GM21447 (cell line): Measurements from ENCODE around the gene GRWD1.
"Not testable (repeated sequence)": the region's sequence is repeated elsewhere in the genome, so short reads cannot be mapped to it uniquely, and the experiment has no call there.

ENCODE experiments used
- ATAC-seq: cut with Tn5 transposase; IDR thresholded peaks from one replicate; pipeline ENCODE4 v1.9.1; 2021; ENCODE audit not compliant: unreplicated experiment

GRWD1 gene

GRCh38 chr19:48477698-48478338 lies 32.0 kb downstream of the GRWD1 start:
- no peak for ATAC-seq

DNA sequence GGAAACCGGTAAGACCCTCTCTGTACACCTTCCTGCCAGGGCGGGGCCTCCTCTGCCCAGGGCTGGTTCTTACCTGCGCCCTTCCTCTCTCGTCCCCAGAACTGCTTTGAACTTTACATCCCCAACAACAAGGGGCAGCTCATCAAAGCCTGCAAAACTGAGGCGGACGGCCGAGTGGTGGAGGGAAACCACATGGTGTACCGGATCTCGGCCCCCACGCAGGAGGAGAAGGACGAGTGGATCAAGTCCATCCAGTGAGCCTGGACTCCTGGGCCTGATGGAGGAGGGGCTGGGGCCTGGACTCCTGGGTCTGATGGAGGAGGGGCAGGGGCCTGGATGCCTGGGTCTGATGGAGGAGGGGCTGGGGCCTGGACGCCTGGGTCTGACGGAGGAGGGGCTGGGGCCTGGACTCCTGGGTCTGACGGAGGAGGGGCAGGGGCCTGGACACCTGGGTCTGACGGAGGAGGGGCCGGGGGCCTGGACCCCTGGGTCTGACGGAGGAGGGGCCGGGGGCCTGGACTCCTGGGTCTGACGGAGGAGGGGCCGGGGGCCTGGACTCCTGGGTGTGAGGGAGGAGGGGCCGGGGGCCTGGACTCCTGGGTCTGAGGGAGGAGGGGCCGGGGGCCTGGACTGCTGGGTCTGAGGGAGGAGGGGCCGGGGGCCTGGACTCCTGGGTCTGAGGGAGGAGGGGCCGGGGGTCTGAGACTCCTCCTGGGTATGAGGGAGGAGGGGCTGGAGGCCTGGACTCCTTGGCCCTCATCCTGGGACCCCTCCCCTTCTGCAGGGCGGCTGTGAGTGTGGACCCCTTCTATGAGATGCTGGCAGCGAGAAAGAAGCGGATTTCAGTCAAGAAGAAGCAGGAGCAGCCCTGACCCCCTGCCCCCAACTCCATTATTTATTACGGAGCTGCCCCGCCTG lies 32.8 kb downstream of the GRWD1 start:
- no peak for ATAC-seq

DNA sequence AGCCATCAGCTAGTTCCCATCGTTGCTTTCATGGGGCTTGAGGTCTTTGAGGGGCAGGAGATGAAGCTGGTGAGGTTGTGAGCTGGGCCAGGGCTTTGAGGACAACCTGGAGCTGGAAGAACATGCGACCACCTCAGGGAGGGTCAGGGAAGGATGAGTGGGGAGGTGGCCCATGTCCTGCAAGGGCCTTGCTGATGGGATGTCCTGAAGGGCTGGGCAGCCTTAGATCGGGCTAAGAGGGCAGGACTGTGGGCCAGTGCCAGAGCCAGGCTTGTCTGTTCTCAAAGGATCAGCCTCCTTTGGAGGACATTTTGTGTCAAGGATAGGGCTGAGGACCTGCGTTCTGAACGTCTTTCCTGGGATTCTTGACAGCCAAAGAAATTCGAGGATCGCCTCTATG lies 33.9 kb downstream of the GRWD1 start:
- no peak for ATAC-seq

DNA sequence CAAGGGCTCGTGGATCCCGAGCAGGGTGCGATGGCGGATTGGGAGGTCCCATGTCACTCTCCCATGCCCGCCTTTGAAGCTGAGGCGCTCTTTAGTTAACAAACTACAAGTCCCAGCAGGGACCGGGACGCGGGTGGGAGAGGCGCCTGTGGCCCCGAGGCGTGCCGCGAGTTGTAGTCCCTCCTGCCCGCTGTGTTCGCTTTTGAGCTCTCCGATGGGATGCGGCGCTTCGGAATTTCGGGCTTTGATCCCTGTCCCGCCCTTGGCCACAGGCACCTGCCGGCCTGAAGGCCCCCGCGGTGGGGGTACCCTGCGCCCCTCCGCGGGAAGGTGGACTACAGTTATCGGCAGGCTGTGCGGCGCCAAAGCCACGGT lies 34.4 kb downstream of the GRWD1 start:
- no peak for ATAC-seq

GRCh38 chr19:48480558-48481500 lies 35.0 kb downstream of the GRWD1 start:
- no peak for ATAC-seq

DNA sequence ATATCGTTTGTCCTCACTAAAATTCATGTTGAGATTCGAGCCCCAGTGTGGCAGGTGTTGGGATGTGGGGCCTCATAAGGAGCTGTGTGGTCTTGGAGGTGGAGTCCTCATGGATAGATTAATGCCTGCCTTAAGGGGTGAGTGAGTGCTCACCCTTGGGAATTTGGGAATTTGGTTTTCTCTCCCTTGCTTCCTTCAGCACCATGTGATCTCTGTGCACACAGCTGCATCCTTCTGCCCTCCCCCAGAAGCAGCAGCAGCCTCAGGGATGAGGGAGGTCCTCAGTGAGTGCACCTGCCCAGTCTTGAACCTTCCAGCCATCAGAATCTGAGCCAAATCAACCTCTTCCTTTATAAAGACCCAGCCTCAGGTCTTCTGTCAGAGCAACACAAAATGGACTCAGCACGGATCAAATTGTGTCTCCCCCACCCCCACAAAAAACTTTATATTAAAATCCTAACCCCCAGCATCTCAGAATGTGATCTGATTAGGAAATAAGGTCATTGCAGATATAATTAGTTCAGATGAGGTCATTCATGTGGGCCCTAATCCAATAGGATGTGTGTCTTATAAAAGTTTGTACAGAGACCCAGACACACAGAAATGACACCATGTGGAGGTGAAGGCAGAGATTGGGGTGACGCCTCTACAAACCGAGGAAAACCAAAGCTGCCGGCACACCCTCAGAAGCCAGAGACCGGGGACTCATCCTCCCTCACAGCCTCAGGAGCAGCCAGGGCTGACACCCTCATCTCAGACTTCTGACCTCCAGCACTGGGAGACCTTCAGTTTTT lies 36.3 kb downstream of the GRWD1 start:
- ATAC-seq, result no peak

DNA sequence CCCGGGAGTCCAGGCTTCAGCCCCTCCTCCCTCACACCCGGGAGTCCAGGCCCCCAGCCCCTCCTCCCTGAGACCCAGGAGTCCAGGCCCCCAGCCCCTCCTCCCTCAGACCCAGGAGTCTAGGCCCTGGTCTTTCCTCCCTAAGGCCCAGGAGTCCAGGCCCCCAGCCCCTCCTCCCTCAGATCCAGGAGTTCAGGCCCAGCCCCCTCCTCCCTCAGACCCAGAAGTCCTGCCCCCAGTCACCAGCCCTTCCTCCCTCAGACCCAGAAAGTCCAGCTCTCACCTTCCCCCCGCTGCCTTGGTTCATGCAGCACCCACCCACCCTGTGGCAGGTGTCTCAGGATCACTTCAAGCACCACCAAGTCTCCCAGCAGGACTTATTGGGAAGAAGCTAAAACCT lies 37.5 kb downstream of the GRWD1 start:
- no peak for ATAC-seq

GRCh38 chr19:48484247-48484893 lies 38.6 kb downstream of the GRWD1 start:
- no peak for ATAC-seq

DNA sequence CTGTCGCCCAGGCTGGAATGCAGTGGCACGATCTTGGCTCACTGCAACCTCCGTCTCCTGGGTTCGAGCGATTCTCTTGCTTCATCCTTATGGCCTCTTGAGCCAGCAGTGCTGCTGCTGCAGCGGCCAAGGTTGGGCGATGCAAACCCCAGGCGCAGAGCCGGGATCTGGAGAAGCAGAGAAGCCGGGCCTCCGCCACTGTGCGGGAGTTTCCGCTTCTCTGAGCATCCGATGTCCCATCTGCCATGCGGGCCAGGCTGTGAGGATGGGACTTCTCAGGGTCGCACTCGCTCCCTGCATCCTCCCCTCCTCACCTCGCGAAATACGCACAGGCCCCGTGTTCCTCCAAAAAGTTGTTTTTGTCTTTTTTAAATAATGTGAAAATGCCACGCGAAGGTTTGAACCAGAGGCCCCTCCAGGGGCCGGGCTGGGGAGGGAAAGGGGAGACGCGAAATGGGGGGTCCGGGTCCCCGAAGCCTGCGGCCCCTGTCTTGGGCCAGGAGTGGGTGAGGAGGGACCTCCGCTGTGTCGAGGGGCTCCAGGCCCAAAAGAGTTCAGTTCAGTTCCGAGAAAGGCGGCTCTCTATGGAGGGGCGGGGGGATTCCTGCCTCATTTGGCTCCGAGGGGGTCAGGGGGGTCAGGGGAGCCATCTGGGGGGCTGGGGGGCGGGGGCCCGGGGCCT lies 39.3 kb downstream of the GRWD1 start:
- no peak for ATAC-seq

DNA sequence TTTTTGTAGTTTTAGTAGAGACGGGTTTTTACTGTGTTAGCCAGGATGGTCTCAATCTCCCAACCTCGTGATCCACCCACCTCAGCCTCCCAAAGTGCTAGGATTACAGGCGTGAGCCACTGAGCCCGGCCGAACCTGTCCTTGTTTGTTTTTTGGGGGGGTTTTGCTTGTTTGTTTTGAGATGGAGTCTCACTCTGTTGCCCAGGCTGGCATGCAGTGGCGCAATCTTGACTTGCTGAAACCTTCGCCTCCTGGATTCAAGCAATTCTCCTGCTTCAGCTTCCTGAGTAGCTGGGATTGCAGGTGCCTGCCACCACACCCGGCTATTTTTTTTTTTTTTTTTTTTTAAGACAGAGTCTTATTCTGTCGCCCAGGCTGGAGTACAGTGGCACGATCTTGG lies 40.9 kb downstream of the GRWD1 start:
- ATAC-seq, result not testable (repeated sequence)

- ATAC-seq, result no peak
Observed at GRCh38 chr19:48487544-48487943, 41.8 kb downstream of the GRWD1 start.

DNA sequence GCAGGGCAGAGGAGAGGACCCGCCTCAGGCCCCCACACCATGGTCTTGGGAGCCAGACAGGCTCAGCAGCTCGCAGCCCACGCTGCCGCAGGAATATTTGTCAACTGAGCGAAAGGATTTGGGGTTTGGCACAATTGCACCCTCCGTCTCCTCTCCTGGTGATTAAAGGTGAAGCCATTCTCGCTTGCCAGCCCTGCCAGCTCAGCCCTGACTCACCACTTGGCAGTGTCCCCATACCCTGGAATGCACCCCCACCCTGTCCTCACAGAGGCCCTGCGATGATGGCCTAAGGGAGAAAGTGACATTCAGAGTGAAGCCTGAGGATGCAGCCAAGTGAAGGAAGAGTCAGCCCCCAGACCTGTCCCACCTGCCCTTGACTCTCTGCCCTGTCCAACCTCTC lies 42.2 kb downstream of the GRWD1 start:
- ATAC-seq, result no peak

DNA sequence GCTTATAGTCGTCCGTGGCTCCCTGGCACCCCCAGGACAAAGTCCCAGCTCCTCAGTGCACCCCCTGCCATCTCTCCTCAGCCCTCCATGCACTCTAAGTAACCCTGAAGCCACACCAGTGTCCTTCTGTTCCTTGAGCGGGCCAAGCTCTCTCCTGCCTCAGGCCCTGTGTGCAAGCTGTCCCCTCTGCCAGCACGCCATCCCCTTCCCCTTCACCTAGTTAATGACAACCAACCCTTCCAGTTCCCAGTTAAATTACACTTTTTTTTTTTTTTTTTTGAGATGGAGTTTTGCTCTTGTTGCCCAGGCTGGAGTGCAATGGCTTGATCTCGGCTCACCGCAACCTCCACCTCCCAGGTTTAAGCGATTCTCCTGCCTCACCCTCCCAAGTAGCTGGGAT lies 42.7 kb downstream of the GRWD1 start:
- ATAC-seq, result not testable (repeated sequence)

- ATAC-seq, result no peak
Observed at GRCh38 chr19:48489608-48490216, 43.9 kb downstream of the GRWD1 start.

- no peak for ATAC-seq
Observed at GRCh38 chr19:48490981-48491792, 45.4 kb downstream of the GRWD1 start.

DNA sequence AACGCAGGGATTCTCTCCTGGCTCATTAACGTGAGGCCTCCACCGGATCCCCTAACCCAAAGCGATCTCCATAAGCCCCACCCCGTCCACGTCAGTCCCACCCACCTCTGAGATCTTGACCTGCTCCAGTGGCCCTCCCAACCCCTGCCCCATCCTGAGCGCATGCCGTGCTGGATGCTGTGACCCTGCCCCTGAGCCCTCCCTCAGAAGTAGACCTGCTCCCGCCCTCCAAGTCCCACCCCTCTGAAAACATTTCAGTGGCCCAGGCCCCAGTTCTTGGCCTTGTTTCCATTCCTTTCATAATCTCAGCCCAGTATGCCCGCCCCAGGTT lies 46.0 kb downstream of the GRWD1 start:
- no peak for ATAC-seq

DNA sequence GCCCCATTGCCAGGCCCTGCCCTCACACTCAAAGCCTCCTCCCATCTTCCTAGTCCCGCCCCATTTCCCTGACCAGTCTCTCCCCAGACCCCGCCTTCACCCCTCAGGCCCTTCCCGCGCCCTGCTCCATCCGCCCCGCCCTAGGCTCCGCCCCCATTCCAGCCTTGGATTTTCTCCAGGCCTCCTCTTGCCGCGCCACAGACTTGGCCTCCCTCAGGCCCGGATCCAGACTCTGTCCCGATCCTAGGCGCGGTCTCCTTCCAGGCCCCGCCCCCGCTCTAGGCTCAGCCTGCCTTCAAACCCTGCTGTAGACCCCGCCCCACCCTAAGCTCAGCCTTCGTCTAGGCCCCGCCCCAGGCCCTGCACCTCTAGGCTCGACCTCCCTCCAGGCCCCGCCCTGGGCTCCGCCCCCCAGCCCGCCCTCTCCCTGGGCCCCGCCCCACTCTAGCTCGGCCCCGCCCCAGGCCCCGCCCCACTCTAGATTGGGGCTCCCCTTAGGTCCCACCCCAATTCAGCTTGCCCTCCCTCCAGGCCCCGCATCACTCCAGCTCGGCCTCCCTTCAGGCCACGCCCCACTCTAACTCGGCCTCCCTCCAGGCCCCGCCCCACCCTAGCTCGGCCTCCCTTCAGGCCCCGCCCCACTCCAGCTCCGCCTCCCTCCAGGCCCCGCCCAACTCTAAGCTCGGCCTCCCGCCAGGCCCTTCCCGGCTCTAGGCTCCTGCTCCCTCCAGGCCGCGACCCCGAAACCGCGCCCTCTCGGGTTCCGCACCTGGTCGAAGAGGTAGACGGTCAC lies 47.3 kb downstream of the GRWD1 start:
- peak; percentile 59 for ATAC-seq
